HG03460 (cell line): ENCODE data around the gene CDH5.

Experiments
- ATAC-seq: cut with Tn5 transposase; IDR thresholded peaks from one replicate; pipeline ENCODE4 v1.9.1; 2021; ENCODE audit not compliant: unreplicated experiment

CDH5 gene

GRCh38 chr16:66354034-66354909, 12.2 kb upstream of the CDH5 start:
- no peak for ATAC-seq

GRCh38 chr16:66355526-66355925, 11.0 kb upstream of the CDH5 start:
- ATAC-seq, result no peak

GRCh38 chr16:66357523-66357928, 9.0 kb upstream of the CDH5 start:
- ATAC-seq, result no peak

GRCh38 chr16:66358231-66358630, 8.3 kb upstream of the CDH5 start:
- ATAC-seq, result no peak

- ATAC-seq, result no peak
These were observed 7.5 kb upstream of the CDH5 start for GRCh38 chr16:66359012-66359411.

GRCh38 chr16:66359811-66360608, 6.5 kb upstream of the CDH5 start:
- ATAC-seq, result no peak

- no peak for ATAC-seq
These were observed 5.7 kb upstream of the CDH5 start for GRCh38 chr16:66360624-66361324.

GRCh38 chr16:66361604-66362135, 4.8 kb upstream of the CDH5 start:
- ATAC-seq, result no peak

GRCh38 chr16:66363211-66363777, 3.2 kb upstream of the CDH5 start:
- ATAC-seq, result no peak

- no peak for ATAC-seq
These were observed 2.2 kb upstream of the CDH5 start for GRCh38 chr16:66364117-66364958.

GRCh38 chr16:66364959-66365306, 1.6 kb upstream of the CDH5 start:
- no peak for ATAC-seq

GRCh38 chr16:66365651-66366050, 840 bp upstream of the CDH5 start:
- ATAC-seq, result no peak

- ATAC-seq, result no peak
These were observed 1.7 kb downstream of the CDH5 start for GRCh38 chr16:66367968-66368891.

- ATAC-seq, result no peak
These were observed 2.6 kb downstream of the CDH5 start for GRCh38 chr16:66369055-66369592.

- ATAC-seq, result no peak
These were observed 4.5 kb downstream of the CDH5 start for GRCh38 chr16:66370786-66371684.

GRCh38 chr16:66372078-66372897, 5.8 kb downstream of the CDH5 start:
- no peak for ATAC-seq

- ATAC-seq, result no peak
These were observed 6.3 kb downstream of the CDH5 start for GRCh38 chr16:66372898-66373155.
